HEK293T (cell line): ENCODE data around the gene EPHB4.
A peak's percentile ranks its signal among the peaks of the same experiment; 100 is the strongest.

Experiments
- CTCF ChIA-PET: fragments of 350-600 bp; formaldehyde crosslinking; extraction: SDS; loops from one replicate; lab custom pipeline; 2021; ENCODE audit warnings: antibody characterized with exemption, inconsistent platforms; lab: Yijun Ruan, JAX
- POLR2A ChIA-PET: fragments of 350-600 bp; formaldehyde crosslinking; extraction: SDS; loops from one replicate; lab custom pipeline; 2020; ENCODE audit warnings: antibody characterized with exemption, inconsistent platforms; lab: Yijun Ruan, JAX
- DNase-seq: peaks from one replicate; pipeline ENCODE4 v3.0.0; 2012; ENCODE audit warnings: mixed read lengths; ENCODE audit errors: extremely low spot score
- ARNT ChIP-seq: fragments of 450-650 bp; IDR thresholded peaks from 2 replicates; pipeline ENCODE4 v1.6.1; 2017; ENCODE audit warnings: mild to moderate bottlenecking
- BHLHE40 ChIP-seq: fragments of 450-650 bp; IDR thresholded peaks from 2 replicates; pipeline ENCODE4 v1.6.1; 2016; ENCODE audit warnings: mild to moderate bottlenecking, moderate library complexity, borderline replicate concordance
- CTBP1 ChIP-seq: fragments of 450-650 bp; IDR thresholded peaks from 2 replicates; pipeline ENCODE4 v1.6.1; 2016; ENCODE audit warnings: borderline replicate concordance
- ELF4 ChIP-seq: fragments of 450-650 bp; IDR thresholded peaks from 2 replicates; pipeline ENCODE4 v1.6.1; 2017; ENCODE audit warnings: antibody characterized with exemption
- FOXA1 ChIP-seq: fragments of 450-650 bp; IDR thresholded peaks from 2 replicates; pipeline ENCODE4 v1.6.1; 2016; ENCODE audit warnings: mild to moderate bottlenecking
- FOXK2 ChIP-seq: fragments of 450-650 bp; IDR thresholded peaks from 2 replicates; pipeline ENCODE4 v1.6.1; 2016; ENCODE audit warnings: mild to moderate bottlenecking
- FOXM1 ChIP-seq: fragments of 450-650 bp; IDR thresholded peaks from 2 replicates; pipeline ENCODE4 v1.6.1; 2017; ENCODE audit warnings: mild to moderate bottlenecking, borderline replicate concordance
- HDGF ChIP-seq: fragments of 450-650 bp; IDR thresholded peaks from 2 replicates; pipeline ENCODE4 v1.6.1; 2017; ENCODE audit warnings: antibody characterized with exemption, borderline replicate concordance
- L3MBTL2 ChIP-seq: fragments of 450-650 bp; conservative IDR thresholded peaks from 2 replicates; pipeline ENCODE4 v1.6.1; 2016; ENCODE audit warnings: mild to moderate bottlenecking
- LEF1 ChIP-seq: fragments of 450-650 bp; IDR thresholded peaks from 2 replicates; pipeline ENCODE4 v1.6.1; 2017; ENCODE audit warnings: mild to moderate bottlenecking, borderline replicate concordance
- NFRKB ChIP-seq: fragments of 450-650 bp; IDR thresholded peaks from 2 replicates; pipeline ENCODE4 v1.6.1; 2016; ENCODE audit warnings: mild to moderate bottlenecking, moderate library complexity
- SP1 ChIP-seq: fragments of 450-650 bp; IDR thresholded peaks from 2 replicates; pipeline ENCODE4 v1.6.1; 2017
- SUZ12 ChIP-seq: fragments of 450-650 bp; IDR thresholded peaks from 2 replicates; pipeline ENCODE4 v1.6.1; 2016; ENCODE audit warnings: mild to moderate bottlenecking
- TARDBP ChIP-seq: fragments of 450-650 bp; IDR thresholded peaks from 2 replicates; pipeline ENCODE4 v1.6.1; 2016
- ZNF384 ChIP-seq: fragments of 450-650 bp; IDR thresholded peaks from 2 replicates; pipeline ENCODE4 v1.6.1; 2016
- TF ChIP-seq, protein P1 (sequence below): fragments of 450-650 bp; IDR thresholded peaks from 2 replicates; pipeline ENCODE4 v1.6.1; 2016

Gene EPHB4

DNA sequence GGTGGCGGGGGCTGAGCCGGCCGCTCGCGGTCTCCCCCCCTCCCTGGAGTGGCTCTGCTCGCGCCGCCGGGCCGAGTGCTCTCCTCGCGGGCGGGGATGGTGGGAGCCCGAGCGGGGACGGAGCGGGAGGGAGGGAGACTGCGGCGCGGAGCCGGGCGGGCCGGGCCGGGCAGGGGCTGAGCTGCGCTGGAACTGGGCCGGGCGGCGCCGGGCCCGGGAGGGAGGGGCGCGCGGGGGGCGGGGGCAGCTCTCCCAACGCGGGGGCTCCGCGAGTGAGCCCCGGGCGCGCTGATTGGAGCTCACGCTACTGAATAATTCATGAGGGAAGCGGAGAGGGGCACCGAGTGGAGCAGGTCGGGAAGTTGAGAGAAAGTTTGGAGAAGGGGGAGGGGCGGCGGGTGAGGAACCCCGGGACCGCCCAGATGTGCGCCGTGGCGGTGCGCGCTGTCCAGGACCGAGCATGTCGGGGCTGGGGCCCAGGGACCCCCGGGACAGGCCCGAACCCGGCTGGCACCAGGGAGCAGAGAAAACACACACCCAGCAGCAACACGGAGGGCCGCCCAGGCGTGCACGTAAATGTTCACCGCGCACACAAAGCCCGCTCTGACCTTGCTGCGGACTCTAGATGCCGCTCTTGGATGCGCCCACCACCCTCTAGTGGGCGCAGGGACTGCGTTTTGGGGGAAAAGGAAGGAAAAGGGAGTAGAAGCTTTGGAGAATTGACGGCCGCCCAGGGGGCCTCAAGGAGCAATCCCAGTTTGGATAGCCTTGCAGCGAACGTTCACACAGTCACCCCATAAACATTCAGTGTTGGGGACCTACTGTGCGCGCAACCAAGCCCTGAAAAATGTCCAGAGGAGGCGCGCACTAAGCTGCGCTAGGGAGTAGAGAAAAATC is at the start of gene EPHB4:
Gene EPHB4, minus strand, starts transcription at position 194 of the 897 bp plus-strand sequence. CDS start 493 bp downstream, outside the sequence.
- TF ChIP-seq, protein P1, sequence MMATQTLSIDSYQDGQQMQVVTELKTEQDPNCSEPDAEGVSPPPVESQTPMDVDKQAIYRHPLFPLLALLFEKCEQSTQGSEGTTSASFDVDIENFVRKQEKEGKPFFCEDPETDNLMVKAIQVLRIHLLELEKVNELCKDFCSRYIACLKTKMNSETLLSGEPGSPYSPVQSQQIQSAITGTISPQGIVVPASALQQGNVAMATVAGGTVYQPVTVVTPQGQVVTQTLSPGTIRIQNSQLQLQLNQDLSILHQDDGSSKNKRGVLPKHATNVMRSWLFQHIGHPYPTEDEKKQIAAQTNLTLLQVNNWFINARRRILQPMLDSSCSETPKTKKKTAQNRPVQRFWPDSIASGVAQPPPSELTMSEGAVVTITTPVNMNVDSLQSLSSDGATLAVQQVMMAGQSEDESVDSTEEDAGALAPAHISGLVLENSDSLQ = no peak
- peak; percentile 26; the same call in 1 of the 2 replicates for TF ChIP-seq L3MBTL2
- CTCF ChIA-PET = interaction anchor here (0.6 to 0.9 kb wide), 4 partner anchors 16 to 120 kb away, joined by 3 to 8 read pairs (median 4); no protein-coding TSS in a partner anchor
- POLR2A ChIA-PET = interaction anchor here (0.5 to 3.2 kb wide), 14 partner anchors 9 to 122 kb away, joined by 3 to 27 read pairs (median 5); partner anchors contain the start of genes POP7, SLC12A9, SRRT and TRIP6
- DNase-seq = peak; percentile 85

DNA sequence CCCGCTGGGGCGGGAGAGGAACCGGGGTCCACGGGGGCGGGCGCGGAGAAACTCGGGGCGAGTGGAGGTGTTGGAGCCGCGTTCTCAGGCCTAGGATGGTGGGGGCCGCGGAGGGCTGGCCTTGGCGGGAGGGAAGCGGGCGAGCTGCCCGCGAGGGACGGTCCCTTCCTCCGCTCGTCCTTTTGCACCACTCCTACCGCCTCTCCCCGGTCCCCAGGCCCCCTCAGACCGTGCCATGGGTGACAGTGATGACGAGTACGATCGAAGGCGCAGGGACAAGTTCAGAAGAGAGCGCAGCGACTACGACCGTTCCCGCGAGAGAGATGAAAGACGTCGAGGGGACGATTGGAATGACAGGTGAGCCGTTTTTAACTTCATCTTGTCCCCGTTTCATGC is 48.0 kb upstream of the EPHB4 start:
- ChIA-PET POLR2A (interaction anchor here (0.6 to 6.2 kb wide), 24 partner anchors 8 to 1459 kb away, joined by 3 to 158 read pairs (median 4); partner anchors contain the start of genes ACHE, EPHB4, MOSPD3 and POP7), CTCF (interaction anchor here (0.7 to 1.1 kb wide), 2 partner anchors 171 to 185 kb away, joined by 3 read pairs; no protein-coding TSS in a partner anchor)
- TF ChIP-seq BHLHE40 = no peak
- TF ChIP-seq, protein P1 = peak; percentile 4; the same call in 1 of the 2 replicates
- no peak for DNase-seq

DNA sequence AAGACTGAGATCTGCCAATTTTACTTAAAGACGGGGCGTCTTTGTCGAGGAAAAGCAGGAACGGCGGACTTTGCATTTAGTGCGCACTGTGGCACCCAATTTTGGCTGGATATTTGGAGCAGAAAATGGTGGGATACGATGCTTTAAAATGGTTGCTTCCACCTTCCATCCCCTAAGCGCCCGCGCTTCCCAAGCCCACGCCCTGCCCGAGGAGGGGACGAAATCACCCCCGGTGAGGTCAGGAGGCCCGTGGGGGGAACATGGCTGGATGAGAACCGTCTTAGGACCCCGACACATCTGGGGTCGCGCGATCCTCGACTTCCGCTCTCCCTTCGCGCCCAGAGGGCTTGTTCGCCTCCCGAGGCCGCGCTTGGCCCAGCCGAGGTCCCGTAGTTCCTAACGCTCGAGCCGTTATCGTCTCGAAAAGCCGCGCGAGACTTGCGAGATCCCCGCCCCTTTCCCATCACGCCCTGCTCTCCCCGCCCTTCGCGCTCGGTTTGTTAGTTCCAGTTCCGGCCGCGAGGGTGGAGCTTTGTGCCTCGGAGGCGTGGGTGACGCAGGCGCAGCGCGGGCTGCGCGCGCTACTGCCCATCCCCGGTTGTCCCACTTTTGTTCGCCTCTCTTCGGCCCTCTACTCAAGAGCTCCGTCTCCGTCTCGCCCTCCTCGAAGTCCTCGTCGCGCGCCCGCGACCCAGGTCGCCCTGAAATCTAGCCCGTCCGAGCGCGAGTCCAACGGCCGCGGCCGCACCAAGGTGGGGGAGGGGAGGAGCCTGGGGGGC is 47.4 kb upstream of the EPHB4 start, which contains the start of gene SRRT:
Gene SRRT, plus strand, starts transcription at position 527 of the 779 bp plus-strand sequence. CDS start 488 bp downstream, outside the sequence.
- peak; percentile 63 for TF ChIP-seq NFRKB
- peak; percentile 46; the same call in 1 of the 2 replicates for TF ChIP-seq FOXM1
- TF ChIP-seq ARNT = no peak
- no peak for TF ChIP-seq TARDBP
- TF ChIP-seq LEF1 = no peak
- TF ChIP-seq ELF4 = peak; percentile 46
- TF ChIP-seq L3MBTL2 = peak; percentile 84
- peak; percentile 97 for DNase-seq
- ChIA-PET CTCF (interaction anchor here (0.7 to 1.1 kb wide), 2 partner anchors 170 to 185 kb away, joined by 3 read pairs; no protein-coding TSS in a partner anchor), POLR2A (interaction anchor here (0.5 to 6.2 kb wide), 27 partner anchors 8 to 1460 kb away, joined by 3 to 158 read pairs (median 4); partner anchors contain the start of genes ACHE, EPHB4, MOSPD3 and PLOD3)

DNA sequence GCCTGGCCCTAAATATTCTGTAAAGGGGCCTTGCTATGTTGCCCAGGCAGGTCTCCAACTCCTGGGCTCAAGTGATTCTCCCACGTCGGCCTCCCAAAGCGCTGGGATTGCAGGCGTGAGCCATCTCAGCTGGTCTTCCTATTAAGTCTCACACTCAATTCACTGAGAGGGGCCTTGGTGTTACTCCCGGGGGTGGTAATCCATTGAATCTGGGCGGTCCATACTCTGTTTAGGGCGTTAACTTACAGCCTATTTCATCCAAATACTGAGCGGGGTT is 46.9 kb upstream of the EPHB4 start:
- ChIA-PET CTCF (no interaction called here), POLR2A (interaction anchor here (1.2 to 6.2 kb wide), 6 partner anchors 13 to 343 kb away, joined by 4 to 158 read pairs (median 9); partner anchors contain the start of genes EPHB4, PLOD3, POP7 and UFSP1)
- TF ChIP-seq, protein P1 = no peak
- TF ChIP-seq ZNF384 (no peak), FOXA1 (no peak), ELF4 (no peak), NFRKB (no peak), SP1 (no peak), ARNT (no peak), HDGF (no peak), SUZ12 (no peak), LEF1 (no peak), FOXM1 (no peak), BHLHE40 (no peak), FOXK2 (no peak), TARDBP (no peak)
- DNase-seq = no peak

DNA sequence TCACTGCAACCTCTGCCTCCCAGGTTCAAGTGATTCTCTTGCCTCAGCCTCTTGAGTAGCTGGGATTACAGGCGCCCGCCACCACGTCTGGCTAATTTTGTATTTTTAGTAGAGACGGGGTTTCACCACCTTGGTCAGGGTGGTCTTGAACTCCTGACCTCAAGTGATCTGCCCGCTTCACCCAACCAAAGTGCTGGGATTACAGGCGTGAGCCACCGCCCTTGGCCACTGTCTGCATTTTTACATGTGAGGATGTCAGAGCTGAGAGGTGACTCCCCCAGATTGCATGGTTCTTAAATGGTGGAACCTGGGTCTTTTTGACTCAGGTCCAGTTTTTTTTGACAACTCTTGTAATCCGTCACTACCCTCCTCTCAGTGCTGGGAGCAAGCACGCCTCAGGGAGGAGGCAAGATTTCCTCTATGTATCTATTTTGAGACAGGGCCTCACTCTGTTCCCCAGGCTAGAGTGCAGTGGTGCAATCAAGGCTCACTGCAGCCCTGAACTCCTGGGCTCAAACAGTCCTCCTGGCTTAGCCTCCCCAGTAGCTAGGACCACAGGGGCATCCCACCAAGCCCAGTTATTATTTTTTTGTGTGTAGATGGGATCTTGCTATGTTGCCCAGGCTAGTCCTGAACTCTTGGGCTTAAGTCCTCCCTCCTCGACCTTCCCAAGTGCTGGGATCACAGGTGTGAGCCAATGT is 46.4 kb upstream of the EPHB4 start:
- ChIA-PET POLR2A (interaction anchor here (1.2 to 6.2 kb wide), 6 partner anchors 13 to 344 kb away, joined by 4 to 158 read pairs (median 9); partner anchors contain the start of genes EPHB4, PLOD3, POP7 and UFSP1), CTCF (no interaction called here)
- TF ChIP-seq SP1 (no peak), CTBP1 (no peak), FOXA1 (no peak), TARDBP (no peak), FOXM1 (no peak), BHLHE40 (no peak), NFRKB (no peak)
- TF ChIP-seq, protein P1 = no peak
- no peak for DNase-seq
